Activated CD8-positive, alpha-beta memory T cell treated with anti-CD3 and anti-CD28 coated beads for 48 hours (primary cell): ENCODE data around the gene CLTCL1.

ENCODE experiments used
- DNase-seq, 3 experiments: peaks; one replicate each; pipeline ENCODE4 v3.0.0-alpha.2; 2020; ENCODE audit warnings: low read depth in 2 of 3, low spot score in 2 of 3

Gene CLTCL1

DNA sequence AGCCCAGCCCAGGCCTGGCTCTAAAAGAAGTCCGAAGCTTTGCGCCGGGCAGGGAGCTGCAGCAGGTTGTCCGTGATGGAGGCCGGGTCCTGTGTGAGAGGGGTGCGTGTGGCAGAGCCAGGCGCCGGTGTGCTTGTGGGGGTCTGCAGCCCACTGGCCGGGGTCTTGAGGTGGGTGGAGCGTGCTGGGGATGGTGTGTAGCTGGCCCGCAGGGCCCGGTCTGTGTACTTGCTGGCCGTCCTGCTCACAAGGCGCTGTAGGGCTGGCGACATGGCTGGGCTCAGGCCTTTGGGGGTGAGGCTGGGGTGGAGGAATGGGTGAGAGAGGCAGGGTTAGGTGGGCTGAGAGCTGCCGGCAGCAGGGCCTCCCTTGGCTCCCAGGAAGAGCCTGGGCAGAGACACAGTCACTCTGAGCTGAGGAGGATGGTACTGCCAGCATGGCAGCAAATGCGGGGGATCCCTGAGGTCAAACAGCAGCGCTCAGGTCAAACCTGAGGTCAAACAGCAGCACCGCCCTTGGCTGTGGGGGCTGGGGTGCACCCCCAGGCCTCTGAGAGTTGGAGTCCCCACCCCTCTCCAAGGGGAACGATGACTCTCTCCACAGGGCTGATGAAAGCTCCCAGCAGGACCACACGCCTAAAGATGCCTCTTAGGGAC lies 157.2 kb downstream of the CLTCL1 start:
- DNase-seq: no peak

- no peak for DNase-seq
These were observed 158.0 kb downstream of the CLTCL1 start for GRCh38 chr22:19133561-19133960.

GRCh38 chr22:19132693-19133400 lies 158.7 kb downstream of the CLTCL1 start:
- no peak for DNase-seq

DNA sequence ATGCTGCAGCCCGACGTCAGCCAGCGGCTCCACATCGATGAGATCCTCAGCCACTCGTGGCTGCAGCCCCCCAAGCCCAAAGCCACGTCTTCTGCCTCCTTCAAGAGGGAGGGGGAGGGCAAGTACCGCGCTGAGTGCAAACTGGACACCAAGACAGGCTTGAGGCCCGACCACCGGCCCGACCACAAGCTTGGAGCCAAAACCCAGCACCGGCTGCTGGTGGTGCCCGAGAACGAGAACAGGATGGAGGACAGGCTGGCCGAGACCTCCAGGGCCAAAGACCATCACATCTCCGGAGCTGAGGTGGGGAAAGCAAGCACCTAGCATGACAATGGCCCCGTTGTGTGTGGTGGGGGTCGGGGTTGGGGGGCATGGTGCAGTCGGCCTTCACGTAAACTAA lies 159.4 kb downstream of the CLTCL1 start:
- DNase-seq: no peak

DNA sequence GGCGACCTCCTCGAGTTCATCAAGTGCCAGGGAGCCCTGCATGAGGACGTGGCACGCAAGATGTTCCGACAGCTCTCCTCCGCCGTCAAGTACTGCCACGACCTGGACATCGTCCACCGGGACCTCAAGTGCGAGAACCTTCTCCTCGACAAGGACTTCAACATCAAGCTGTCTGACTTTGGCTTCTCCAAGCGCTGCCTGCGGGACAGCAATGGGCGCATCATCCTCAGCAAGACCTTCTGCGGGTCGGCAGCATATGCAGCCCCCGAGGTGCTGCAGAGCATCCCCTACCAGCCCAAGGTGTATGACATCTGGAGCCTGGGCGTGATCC lies 159.9 kb downstream of the CLTCL1 start:
- no peak for DNase-seq

- no peak for DNase-seq
These were observed 160.4 kb downstream of the CLTCL1 start, which contains the start of gene TSSK2 for GRCh38 chr22:19130959-19131684. TSSK2 (plus strand) TSS chr22:19131308; CDS start chr22:19131400, 92 bp downstream.

DNA sequence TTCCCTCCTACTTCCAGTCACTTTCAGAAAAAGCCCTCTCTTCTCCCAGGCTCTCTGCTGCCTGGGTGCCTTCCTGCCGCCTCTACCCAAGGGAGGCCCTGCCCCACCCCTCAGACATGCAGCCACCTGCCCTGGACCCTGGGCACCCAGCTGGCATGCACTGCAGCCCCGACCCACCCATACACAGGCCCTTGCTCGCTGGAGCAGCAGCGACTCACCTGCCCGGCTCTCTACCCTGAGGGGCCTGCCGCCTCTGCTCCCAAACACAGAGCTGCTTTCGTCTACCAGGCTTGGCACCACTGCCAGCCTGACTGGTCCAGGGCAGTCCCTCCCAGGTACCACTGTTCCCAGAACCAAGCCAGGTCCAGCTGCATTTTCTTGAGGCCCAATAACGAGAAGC lies 161.6 kb downstream of the CLTCL1 start:
- no peak for DNase-seq
